Measurements from ENCODE around the gene LRMDA. TPM values are rescaled to one million over a fixed set of nuclear protein-coding genes. Genes with fewer than 3 reads are reported as not detected.

The LRMDA gene
- total and polyA plus RNA-seq, 2 of the 13 experiments (the other 11 are each of a cell fraction or from before 2014, with no cell fraction given), result 13.4 to 22.0 TPM

GRCh38 chr10:75788394-75789205 is 357.2 kb downstream of the LRMDA start (continued):
- peak; percentile 90 for TF ChIP-seq PAXIP1 (CRISPR knock-in tag; conservative IDR thresholded peaks at IDR 0.05)
- TF ChIP-seq RXRA (CRISPR knock-in tag; IDR thresholded peaks at IDR 0.05), result peak; percentile 75; the same call in 1 of the 2 replicates
- no peak for TF ChIP-seq MTA1 (CRISPR knock-in tag; IDR thresholded peaks at IDR 0.05; ENCODE audit: borderline replicate concordance)
- TF ChIP-seq PRPF4 (IDR thresholded peaks at IDR 0.05; ENCODE audit: low read depth, low read length, poor library complexity, severe bottlenecking), result no peak
- peak; percentile 45 to 87; a peak in 2 of 4 replicates for TF ChIP-seq EP300 (IDR thresholded peaks at IDR 0.05; ENCODE audit: low read depth in 2 of 2, low read length in 2 of 2)
- peak; percentile 79; the same call in 1 of the 2 replicates for TF ChIP-seq EP300 (CRISPR knock-in tag; IDR thresholded peaks at IDR 0.05; ENCODE audit: borderline replicate concordance)
- TF ChIP-seq CBFB (CRISPR knock-in tag; IDR thresholded peaks at IDR 0.05), result 0 out of 2 replicates have a peak, but pooled peaks have one; percentile 25
- no peak for TF ChIP-seq JDP2 (CRISPR knock-in tag; IDR thresholded peaks at IDR 0.05; ENCODE audit: borderline replicate concordance)
- no peak for TF ChIP-seq HNF1B (CRISPR knock-in tag; IDR thresholded peaks at IDR 0.05)
- TF ChIP-seq SNAI1 (CRISPR knock-in tag; IDR thresholded peaks at IDR 0.05; ENCODE audit: borderline replicate concordance), result no peak
- no peak for TF ChIP-seq CENPX (CRISPR knock-in tag; IDR thresholded peaks at IDR 0.05)
- TF ChIP-seq ZNF121 (CRISPR knock-in tag; IDR thresholded peaks at IDR 0.05), result no peak
- TF ChIP-seq, protein P1, sequence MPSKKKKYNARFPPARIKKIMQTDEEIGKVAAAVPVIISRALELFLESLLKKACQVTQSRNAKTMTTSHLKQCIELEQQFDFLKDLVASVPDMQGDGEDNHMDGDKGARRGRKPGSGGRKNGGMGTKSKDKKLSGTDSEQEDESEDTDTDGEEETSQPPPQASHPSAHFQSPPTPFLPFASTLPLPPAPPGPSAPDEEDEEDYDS (CRISPR knock-in tag; IDR thresholded peaks at IDR 0.05), result peak; percentile 43; the same call in 1 of the 2 replicates
- TF ChIP-seq, protein P2, sequence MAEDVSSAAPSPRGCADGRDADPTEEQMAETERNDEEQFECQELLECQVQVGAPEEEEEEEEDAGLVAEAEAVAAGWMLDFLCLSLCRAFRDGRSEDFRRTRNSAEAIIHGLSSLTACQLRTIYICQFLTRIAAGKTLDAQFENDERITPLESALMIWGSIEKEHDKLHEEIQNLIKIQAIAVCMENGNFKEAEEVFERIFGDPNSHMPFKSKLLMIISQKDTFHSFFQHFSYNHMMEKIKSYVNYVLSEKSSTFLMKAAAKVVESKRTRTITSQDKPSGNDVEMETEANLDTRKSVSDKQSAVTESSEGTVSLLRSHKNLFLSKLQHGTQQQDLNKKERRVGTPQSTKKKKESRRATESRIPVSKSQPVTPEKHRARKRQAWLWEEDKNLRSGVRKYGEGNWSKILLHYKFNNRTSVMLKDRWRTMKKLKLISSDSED (CRISPR knock-in tag; IDR thresholded peaks at IDR 0.05), result no peak
- TF ChIP-seq ZNF562 (CRISPR knock-in tag; IDR thresholded peaks at IDR 0.05; ENCODE audit: borderline replicate concordance), result no peak
- peak; percentile 48; the same call in 1 of the 2 replicates for TF ChIP-seq GMEB1 (CRISPR knock-in tag; IDR thresholded peaks at IDR 0.05; ENCODE audit: borderline replicate concordance)
- TF ChIP-seq HIC2 (CRISPR knock-in tag; IDR thresholded peaks at IDR 0.05; ENCODE audit: low read depth), result no peak

Measured in HepG2 (cell line).